CD14-positive monocyte (primary cell): Measurements from ENCODE around the gene IWS1. TPM values are rescaled to one million over a fixed set of nuclear protein-coding genes. Genes with fewer than 3 reads are reported as not detected.

Source experiments
- DNase-seq, 3 donors: peaks; one replicate each; pipeline ENCODE4 v3.0.0-alpha.2; 2011 to 2022
- H2AFZ ChIP-seq: 2 replicates; pipeline ENCODE4 v1.6.0; 2012; ENCODE audit warnings: mild to moderate bottlenecking, low read depth, low read length, inconsistent platforms; ENCODE audit not compliant: insufficient read depth, poor library complexity, severe bottlenecking
- H3K27ac ChIP-seq, 2 donors: 1 replicate in 1 of 2; 2 replicates in 1 of 2; pipeline ENCODE4 v1.5.1; 2012 to 2013; ENCODE audit warnings: low read length in 2 of 2, control low read depth in 1 of 2, inconsistent platforms in 1 of 2, low read depth in 1 of 2, mild to moderate bottlenecking in 1 of 2
- H3K27me3 ChIP-seq, 2 donors: one replicate each; pipeline versions ENCODE4 v1.6.0 to v1.6.1; 2011 to 2013; ENCODE audit warnings: low read length in 2 of 2; ENCODE audit not compliant: control insufficient read depth in 2 of 2, insufficient read depth in 2 of 2
- H3K36me3 ChIP-seq, 2 donors: replicated peaks in 1 of 2; 1 replicate in 1 of 2; 2 replicates in 1 of 2; pipeline versions ENCODE4 v1.5.1 to v1.6.1; 2012 to 2013; ENCODE audit warnings: low read length in 2 of 2, control low read depth in 1 of 2, inconsistent platforms in 1 of 2, mild to moderate bottlenecking in 1 of 2; ENCODE audit not compliant: insufficient read depth in 2 of 2, control insufficient read depth in 1 of 2
- H3K4me1 ChIP-seq, 2 donors: 1 replicate in 1 of 2; 2 replicates in 1 of 2; pipeline versions ENCODE4 v1.5.1 to v1.6.1; 2012 to 2013; ENCODE audit warnings: low read length in 2 of 2, control low read depth in 1 of 2, inconsistent platforms in 1 of 2, mild to moderate bottlenecking in 1 of 2, moderate library complexity in 1 of 2; ENCODE audit not compliant: insufficient read depth in 2 of 2, control insufficient read depth in 1 of 2
- H3K4me2 ChIP-seq: replicated peaks from 2 replicates; pipeline ENCODE3; 2012; ENCODE audit warnings: low read length, moderate library complexity, mild to moderate bottlenecking; ENCODE audit not compliant: poor library complexity, severe bottlenecking; ENCODE audit errors: extremely low read depth
- H3K4me3 ChIP-seq, 3 experiments: fragments of 200-600 bp in 1 of 3; sonication (generic) in 1 of 3; replicated peaks in 1 of 3; 1 replicate in 2 of 3; 2 replicates in 1 of 3; pipeline ENCODE4 v1.5.1; 2011 to 2013; ENCODE audit warnings: low read length in 3 of 3, mild to moderate bottlenecking in 3 of 3, control low read depth in 2 of 3, low read depth in 2 of 3, inconsistent platforms in 1 of 3, moderate library complexity in 1 of 3
- H3K79me2 ChIP-seq: 2 replicates; pipeline ENCODE4 v1.6.0; 2012; ENCODE audit warnings: mild to moderate bottlenecking, control low read depth, inconsistent platforms, low read length, moderate library complexity; ENCODE audit not compliant: insufficient read depth
- H3K9ac ChIP-seq: 2 replicates; pipeline ENCODE4 v1.6.0; 2017; ENCODE audit warnings: low read length, mild to moderate bottlenecking; ENCODE audit not compliant: insufficient read depth, poor library complexity, severe bottlenecking
- H3K9me3 ChIP-seq, 2 donors: replicated peaks in 1 of 2; 1 replicate in 1 of 2; 2 replicates in 1 of 2; pipeline versions ENCODE4 v1.5.1 to v1.6.1; 2012 to 2013; ENCODE audit warnings: low read length in 2 of 2, control low read depth in 1 of 2; ENCODE audit not compliant: control insufficient read depth in 1 of 2, insufficient read depth in 1 of 2
- H4K20me1 ChIP-seq: 2 replicates; pipeline ENCODE4 v1.6.0; 2012; ENCODE audit warnings: mild to moderate bottlenecking, low read length, control low read depth, moderate library complexity; ENCODE audit not compliant: insufficient read depth
- H3K27ac Mint-ChIP-seq, 7 donors: one replicate each; pipeline ENCODE4 v1.8.0; 2020; ENCODE audit warnings: mild to moderate bottlenecking in 7 of 7, mixed read lengths in 7 of 7, moderate library complexity in 6 of 7, inconsistent platforms in 2 of 7
- H3K27me3 Mint-ChIP-seq, 3 donors: one replicate each; pipeline ENCODE4 v1.8.0; 2021 to 2022; ENCODE audit warnings: low read depth in 3 of 3, mild to moderate bottlenecking in 3 of 3, mixed read lengths in 3 of 3, moderate library complexity in 3 of 3, inconsistent platforms in 1 of 3
- H3K36me3 Mint-ChIP-seq, 2 donors: one replicate each; pipeline ENCODE4 v1.8.0; 2020; ENCODE audit warnings: mixed read lengths in 2 of 2, inconsistent platforms in 1 of 2, mild to moderate bottlenecking in 1 of 2
- H3K4me1 Mint-ChIP-seq: one replicate; pipeline ENCODE4 v1.8.0; 2020; ENCODE audit warnings: mild to moderate bottlenecking, mixed read lengths
- H3K4me3 Mint-ChIP-seq, 2 donors: one replicate each; pipeline ENCODE4 v1.8.0; 2020; ENCODE audit warnings: mild to moderate bottlenecking in 2 of 2, mixed read lengths in 2 of 2, moderate library complexity in 1 of 2
- H3K9me3 Mint-ChIP-seq, 7 donors: one replicate each; pipeline ENCODE4 v1.8.0; 2020 to 2022; ENCODE audit warnings: mixed read lengths in 7 of 7, mild to moderate bottlenecking in 6 of 7, moderate library complexity in 6 of 7, inconsistent platforms in 2 of 7
- CTCF ChIP-seq: fragments of 200-600 bp; IDR thresholded peaks from one replicate; pipeline ENCODE4 v1.8.0; 2022; ENCODE audit warnings: antibody characterized with exemption, mild to moderate bottlenecking
- WGBS: methylation state at CpG from one replicate; pipeline ENCODE4 v1.1.5; 2013; ENCODE audit warnings: missing lambda C conversion rate; ENCODE audit not compliant: insufficient coverage; 5-methylcytosine and 5-hydroxymethylcytosine counted together
- intact Hi-C, 2 donors: fragments of 100-400 bp; cut with micrococcal nuclease; formaldehyde crosslinking; loops; one replicate each; pipeline versions ENCODE4 v1.15.0 to v1.15.1; 2023
- polyA plus RNA-seq, 3 donors: library from polyadenylated mRNA; depleted of rRNA in 1 of 3; unstranded in 2 of 3; stranded (reverse) in 1 of 3; fragments of 300-500 nt in 2 of 3; fragments of >200 nt in 1 of 3; fragmentation: Illumina TruSeq in 2 of 3; gene quantifications; 1 replicate in 2 of 3; 2 replicates in 1 of 3; pipeline ENCODE4 v1.2.3, GENCODE V29; 2012 to 2021

Gene IWS1
- polyA plus RNA-seq, 3 donors, result 7.9 to 21.3 (median 15.6) TPM

- DNase-seq, result no peak
- Histone ChIP-seq H3K9me3 (peaks cover 6% of the 10 kb centered on the region in 2 donors), H3K9ac (no peak overlapping the region), H3K4me3 (no peak overlapping the region), H2AFZ (no peak overlapping the region), H3K27ac (no peak overlapping the region), H3K27me3 (no peaks in the 10 kb centered on the region), H4K20me1 (peaks cover 100% of the 10 kb centered on the region), H3K4me1 (peaks cover 0 to 2% of the 10 kb centered on the region in 2 donors), H3K4me2 (no peak overlapping the region), H3K79me2 (peaks cover 100% of the 10 kb centered on the region), H3K36me3 (peaks cover 56 to 92% of the 10 kb centered on the region in 2 donors)
- TF ChIP-seq CTCF, result no peak
- peak overlapping the region in 1 of 7 donors; percentile 55 for H3K27ac Mint-ChIP-seq
- no peak overlapping the region for H3K4me3 Mint-ChIP-seq
- H3K4me1 Mint-ChIP-seq, result peaks cover 9% of the 10 kb centered on the region
- intact Hi-C loops, result no loop called here
- peaks cover 0 to 6% (median 0%) of the 10 kb centered on the region in 7 donors for H3K9me3 Mint-ChIP-seq
- peaks cover 0 to 4% (median 1%) of the 10 kb centered on the region in 3 donors for H3K27me3 Mint-ChIP-seq
- WGBS, result 99% methylated on average over 8 of the region's 10 CpGs
- H3K36me3 Mint-ChIP-seq, result peaks cover 52 to 72% of the 10 kb centered on the region in 2 donors
Measured at GRCh38 chr2:127514076-127514475, 12.2 kb downstream of the IWS1 start.

GRCh38 chr2:127512362-127512761 lies 13.9 kb downstream of the IWS1 start:
- H3K27me3 ChIP-seq, result no peaks in the 10 kb centered on the region
- H3K27ac ChIP-seq, result peak overlapping the region in 1 of 2 donors; percentile 55
- H3K27me3 Mint-ChIP-seq, result peaks cover 0 to 6% (median 0%) of the 10 kb centered on the region in 3 donors
- H4K20me1 ChIP-seq, result peaks cover 100% of the 10 kb centered on the region
- H2AFZ ChIP-seq, result no peak overlapping the region
- H3K36me3 Mint-ChIP-seq, result peaks cover 42 to 61% of the 10 kb centered on the region in 2 donors
- no peak overlapping the region for H3K4me2 ChIP-seq
- peaks cover 100% of the 10 kb centered on the region for H3K79me2 ChIP-seq
- H3K9ac ChIP-seq, result no peak overlapping the region
- 97% methylated on average over 3 of the region's 4 CpGs for WGBS
- peaks cover 19% of the 10 kb centered on the region for H3K4me1 Mint-ChIP-seq
- no peak for DNase-seq
- H3K27ac Mint-ChIP-seq, result peak overlapping the region in 3 of 7 donors; percentile 7 to 47 (median 44)
- peaks cover 43 to 79% of the 10 kb centered on the region in 2 donors for H3K36me3 ChIP-seq
- peaks cover 5 to 13% of the 10 kb centered on the region in 2 donors for H3K4me1 ChIP-seq
- no peak for TF ChIP-seq CTCF
- H3K4me3 Mint-ChIP-seq, result no peak overlapping the region
- H3K9me3 Mint-ChIP-seq, result no peaks in the 10 kb centered on the region
- H3K4me3 ChIP-seq, result no peak overlapping the region
- H3K9me3 ChIP-seq, result no peaks in the 10 kb centered on the region
- intact Hi-C loops, result no loop called here
